Measurements from ENCODE around the gene MED27. TPM values are rescaled to one million over a fixed set of nuclear protein-coding genes. Genes with fewer than 3 reads are reported as not detected.
"Not testable (repeated sequence)": the region's sequence is repeated elsewhere in the genome, so short reads cannot be mapped to it uniquely, and the experiment has no call there.

Gene MED27
- total and polyA plus RNA-seq, 2 of the 8 experiments (the other 6 are each of a cell fraction or from before 2014, with no cell fraction given), result 29.9 to 56.5 TPM

GRCh38 chr9:132010201-132010600 lies 69.5 kb downstream of the MED27 start:
- H2AK5ac ChIP-seq (ENCODE audit: low read depth, low read length); H3K18ac ChIP-seq (ENCODE audit: extremely low read depth, low read length); H3K79me2 ChIP-seq (ENCODE audit: control insufficient read depth in 1 of 2, insufficient read depth in 2 of 2, low read length in 2 of 2); H2BK120ac ChIP-seq (replicated peaks; ENCODE audit: low read depth, low read length); H3K4me3 ChIP-seq (ENCODE audit: extremely low read depth in 1 of 4, insufficient read depth in 2 of 4, low read depth in 3 of 4, low read length in 4 of 4); H4K8ac ChIP-seq (ENCODE audit: extremely low read depth, insufficient read depth, low read length); POLR2A ChIA-PET (ENCODE audit: partially characterized antibody); H2BK5ac ChIP-seq (ENCODE audit: low read depth, low read length); H4K5ac ChIP-seq (ENCODE audit: insufficient read length, low read depth, low read length); H3K27me3 ChIP-seq (replicated peaks in 1 of 4; ENCODE audit: control insufficient read depth in 3 of 4, extremely low read depth in 1 of 4, insufficient read depth in 3 of 4, low read length in 3 of 4); H3K4me2 ChIP-seq (ENCODE audit: insufficient read depth in 1 of 2, low read depth in 2 of 2, low read length in 2 of 2); CTCF ChIA-PET (ENCODE audit: partially characterized antibody); H3K4ac ChIP-seq (replicated peaks; ENCODE audit: insufficient read length, low read depth, low read length); H3K23me2 ChIP-seq (ENCODE audit: low read depth, low read length); H3K23ac ChIP-seq (ENCODE audit: insufficient read length); H3K9ac ChIP-seq (replicated peaks in 1 of 4; ENCODE audit: extremely low read depth in 1 of 4, low read depth in 3 of 4, low read length in 3 of 4); H2AFZ ChIP-seq (ENCODE audit: low read length); H3K14ac ChIP-seq (ENCODE audit: insufficient read length); H3K27ac ChIP-seq (ENCODE audit: low read depth, low read length); H3K36me3 ChIP-seq (ENCODE audit: control insufficient read depth in 2 of 4, insufficient read depth in 4 of 4, low read length in 3 of 4); H3K9me3 ChIP-seq (ENCODE audit: insufficient read depth in 2 of 2, low read depth in 1 of 2, low read length in 1 of 2); H4K91ac ChIP-seq (replicated peaks; ENCODE audit: insufficient read length, low read length); H4K20me1 ChIP-seq (replicated peaks in 1 of 2; ENCODE audit: control insufficient read depth in 1 of 2, insufficient read depth in 2 of 2, low read length in 2 of 2); H2BK20ac ChIP-seq (ENCODE audit: low read length); DNase-seq (ENCODE audit: low read depth in 1 of 2, low spot score in 2 of 2); H3K79me1 ChIP-seq (ENCODE audit: low read depth, low read length); H2BK15ac ChIP-seq (ENCODE audit: low read length); FAIRE-seq; H2BK12ac ChIP-seq (ENCODE audit: low read depth, low read length); H3K56ac ChIP-seq (replicated peaks; ENCODE audit: insufficient read length, low read depth, low read length): not testable (repeated sequence)
- H3K4me1 ChIP-seq (replicated peaks in 1 of 4; ENCODE audit: control insufficient read depth in 3 of 4, insufficient read depth in 4 of 4, low read length in 3 of 4), result peaks cover 4 to 15% (median 11%) of the 10 kb centered on the region in 4 experiments
- WGBS, 2 experiments (ENCODE audit: extremely low coverage in 1 of 2, insufficient coverage in 1 of 2, insufficient read length in 1 of 2, insufficient replicate concordance in 2 of 2, low coverage in 1 of 2, low lambda C conversion rate in 2 of 2, missing lambda C conversion rate in 1 of 2), result 69% methylated on average over 2 of the region's 2 CpGs; no CpG with 5 or more reads in 1 of the 2 experiments
